OCI-M1 (cell line): Measurements from ENCODE around the gene SFTA2.

Experiments used
- DNase-seq: peaks from one replicate; lab custom pipeline; 2025; lab: John Stamatoyannopoulos, UW

The SFTA2 gene

GRCh38 chr6:30889921-30890645, 41.9 kb downstream of the SFTA2 start:
- no peak for DNase-seq

- no peak for DNase-seq
These were observed 42.5 kb downstream of the SFTA2 start for GRCh38 chr6:30889496-30889885.

DNA sequence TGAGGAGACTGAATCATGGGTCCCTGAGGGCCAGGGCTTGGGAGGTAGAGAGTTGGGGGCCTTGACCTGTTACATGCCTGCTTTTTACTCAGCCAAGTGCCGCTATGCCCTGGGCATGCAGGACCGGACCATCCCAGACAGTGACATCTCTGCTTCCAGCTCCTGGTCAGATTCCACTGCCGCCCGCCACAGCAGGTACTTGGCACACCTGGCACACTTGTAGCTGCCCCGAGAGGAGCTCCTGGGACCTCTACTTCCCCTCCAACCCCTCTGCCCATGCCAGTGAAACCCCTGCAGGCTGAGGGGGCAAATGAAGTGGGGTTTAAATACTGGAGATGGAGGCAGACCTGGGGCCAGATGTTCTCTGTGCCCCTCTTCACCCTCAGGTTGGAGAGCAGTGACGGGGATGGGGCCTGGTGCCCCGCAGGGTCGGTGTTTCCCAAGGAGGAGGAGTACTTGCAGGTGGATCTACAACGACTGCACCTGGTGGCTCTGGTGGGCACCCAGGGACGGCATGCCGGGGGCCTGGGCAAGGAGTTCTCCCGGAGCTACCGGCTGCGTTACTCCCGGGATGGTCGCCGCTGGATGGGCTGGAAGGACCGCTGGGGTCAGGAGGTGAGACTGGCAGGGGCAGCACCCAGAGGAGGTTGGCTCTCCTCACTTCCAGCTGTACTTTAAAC, 43.0 kb downstream of the SFTA2 start:
- DNase-seq: no peak

- DNase-seq: no peak
These were observed 43.8 kb downstream of the SFTA2 start for GRCh38 chr6:30887901-30888815.

DNA sequence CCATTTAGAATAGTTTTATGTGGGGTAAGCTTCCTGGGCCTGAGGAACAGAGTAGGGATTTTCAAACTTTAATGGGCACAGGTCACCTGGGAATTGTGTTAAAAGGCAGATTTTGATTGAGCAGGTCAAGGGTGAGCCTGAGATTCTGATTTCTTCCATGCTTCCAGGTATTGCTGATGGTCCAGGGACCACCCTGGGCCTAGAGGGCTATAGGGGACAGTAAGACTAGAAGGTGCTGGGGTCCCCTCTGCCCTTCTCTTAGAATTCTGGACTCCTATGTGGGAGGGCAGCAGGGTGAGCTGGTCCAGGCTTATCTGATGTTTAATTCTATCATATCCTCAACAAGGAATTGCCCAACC, 45.1 kb downstream of the SFTA2 start:
- DNase-seq: no peak

- no peak for DNase-seq
These were observed 45.7 kb downstream of the SFTA2 start for GRCh38 chr6:30885999-30886896.

GRCh38 chr6:30885481-30885998, 46.4 kb downstream of the SFTA2 start:
- DNase-seq: no peak

- DNase-seq: peak; percentile 30
These were observed 47.2 kb downstream of the SFTA2 start for GRCh38 chr6:30884521-30885480.

GRCh38 chr6:30883685-30884520, 48.1 kb downstream of the SFTA2 start, which contains the start of gene DDR1:
Gene DDR1, plus strand, starts transcription at chr6:30884519. Its CDS starts 4,211 bp downstream, at chr6:30888730.
- DNase-seq: peak; percentile 31

DNA sequence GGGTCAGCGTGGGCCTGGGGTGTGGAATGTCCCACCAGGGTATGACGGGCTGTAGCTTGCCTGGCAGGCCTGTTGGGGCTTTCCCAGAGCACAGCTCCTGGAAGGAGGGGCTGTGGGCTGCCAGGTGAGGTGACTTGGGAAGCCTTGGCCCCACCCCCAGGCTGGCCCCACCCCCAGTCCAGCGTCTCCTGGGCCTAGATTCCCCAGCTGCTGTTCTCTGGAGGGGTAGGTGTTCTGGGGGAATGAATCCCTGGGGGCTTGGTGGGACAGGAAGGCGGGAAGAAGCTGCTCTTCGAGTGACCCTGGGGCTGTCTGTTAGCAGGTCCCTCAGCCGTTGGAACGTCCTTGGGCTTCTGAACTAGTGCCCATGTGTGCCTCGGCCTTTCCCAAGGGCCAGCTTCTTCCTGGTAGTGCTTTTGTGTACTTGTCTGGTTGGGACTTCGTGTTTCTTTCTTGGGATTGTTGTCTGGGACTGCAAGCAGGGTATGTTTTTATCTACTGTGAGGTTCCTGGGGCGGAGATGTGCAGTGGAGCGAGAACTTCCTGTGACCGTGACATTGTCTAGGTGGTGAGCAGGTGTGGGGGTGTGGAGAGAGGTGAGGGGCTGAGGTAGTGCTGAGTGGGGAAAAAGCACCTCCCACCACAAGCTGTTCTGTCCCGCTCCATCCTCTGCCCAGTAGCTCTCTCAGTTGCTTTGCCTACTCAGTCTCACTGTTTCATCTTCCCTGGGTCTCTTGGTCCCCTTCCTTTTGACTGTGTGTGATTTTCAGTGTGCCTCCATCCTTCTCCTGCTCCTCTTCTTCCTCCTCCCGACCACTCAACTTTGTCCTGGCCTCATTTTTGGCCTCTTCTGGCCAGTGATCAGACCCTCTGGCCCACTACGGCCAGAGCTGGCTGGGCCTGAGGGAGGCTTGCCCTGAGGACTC, 48.9 kb downstream of the SFTA2 start:
- DNase-seq: no peak

- DNase-seq: no peak
These were observed 49.7 kb downstream of the SFTA2 start for GRCh38 chr6:30882204-30882758.

DNA sequence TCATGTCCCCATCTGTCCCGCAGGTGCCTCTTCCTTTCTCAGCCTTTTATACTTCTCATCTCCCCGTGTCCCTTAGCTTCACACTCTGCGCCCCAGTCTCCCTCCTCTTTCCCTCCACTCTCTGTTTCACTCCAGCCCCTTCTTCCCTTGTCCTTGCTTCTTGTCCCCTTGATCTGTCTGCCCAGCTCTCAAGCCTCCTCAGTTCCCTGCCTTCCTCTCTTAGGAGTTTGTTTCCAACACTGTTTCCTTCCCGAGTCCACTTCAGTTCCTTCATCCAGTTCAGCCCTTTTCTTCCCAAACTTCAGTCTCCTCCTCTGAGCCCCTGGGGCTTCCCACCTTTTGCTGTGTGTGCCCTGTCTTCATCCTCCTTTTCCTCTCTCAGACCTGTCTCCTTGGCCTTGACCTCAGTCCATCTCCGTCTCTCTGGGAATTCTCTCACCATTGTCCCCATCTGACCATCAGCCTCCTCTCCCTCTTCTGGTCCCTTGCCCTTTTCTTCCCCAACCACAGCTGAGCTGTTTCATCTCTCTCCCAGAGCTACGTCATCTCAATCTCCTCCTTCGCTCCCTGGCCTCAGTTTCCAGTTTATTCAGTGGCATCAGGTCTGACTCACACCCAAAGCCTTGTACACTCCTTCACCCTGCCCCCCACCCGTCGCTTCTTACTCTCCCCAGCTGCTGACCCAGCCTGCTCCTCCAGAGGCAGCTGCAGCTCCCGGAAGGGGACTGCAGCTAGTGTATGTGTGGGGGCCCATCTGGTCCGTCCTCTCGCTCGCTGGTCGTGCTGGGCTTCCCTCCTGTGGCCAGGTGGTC, 50.4 kb downstream of the SFTA2 start:
- no peak for DNase-seq
